H9 (cell line): ENCODE results near the gene ADAM33. TPM values are rescaled to one million over a fixed set of nuclear protein-coding genes. Genes with fewer than 3 reads are reported as not detected.
A peak's percentile ranks its signal among the peaks of the same experiment; 100 is the strongest.

ENCODE experiments used
- DNase-seq: peaks from one replicate; pipeline ENCODE4 v3.0.0-alpha.2; 2017
- H2AFZ ChIP-seq: one replicate; pipeline ENCODE4 v1.6.1; 2013; ENCODE audit warnings: mild to moderate bottlenecking, low read length, control low read depth, moderate library complexity
- H2AK5ac ChIP-seq: 2 replicates; pipeline ENCODE4 v1.6.1; 2013; ENCODE audit warnings: low read length, control low read depth, mixed read lengths; ENCODE audit not compliant: insufficient read length
- H2BK120ac ChIP-seq: one replicate; pipeline ENCODE4 v1.6.1; 2013; ENCODE audit warnings: low read depth, mild to moderate bottlenecking, low read length, control low read depth, inconsistent platforms; ENCODE audit not compliant: poor library complexity, severe bottlenecking
- H2BK12ac ChIP-seq: 2 replicates; pipeline ENCODE4 v1.6.1; 2013; ENCODE audit warnings: low read length, control low read depth, mixed read lengths, low read depth; ENCODE audit not compliant: insufficient read length
- H2BK15ac ChIP-seq: 2 replicates; pipeline ENCODE4 v1.6.1; 2013; ENCODE audit warnings: low read depth, low read length, control low read depth
- H2BK20ac ChIP-seq: one replicate; pipeline ENCODE4 v1.6.1; 2013; ENCODE audit warnings: low read depth, mild to moderate bottlenecking, low read length, control low read depth, inconsistent platforms; ENCODE audit not compliant: poor library complexity, severe bottlenecking
- H2BK5ac ChIP-seq: 2 replicates; pipeline ENCODE4 v1.6.1; 2013; ENCODE audit warnings: low read length, control low read depth, mixed read lengths; ENCODE audit not compliant: insufficient read length
- H3K14ac ChIP-seq: 2 replicates; pipeline ENCODE4 v1.6.1; 2013; ENCODE audit warnings: low read length, control low read depth; ENCODE audit not compliant: insufficient read depth
- H3K18ac ChIP-seq: 2 replicates; pipeline ENCODE4 v1.6.1; 2013; ENCODE audit warnings: low read depth, mild to moderate bottlenecking, mixed read lengths, low read length, control low read depth; ENCODE audit not compliant: insufficient read length
- H3K23ac ChIP-seq: 2 replicates; pipeline ENCODE4 v1.6.1; 2013; ENCODE audit warnings: low read length, control low read depth, mixed read lengths, low read depth; ENCODE audit not compliant: insufficient read length
- H3K23me2 ChIP-seq: 2 replicates; pipeline ENCODE4 v1.6.1; 2013; ENCODE audit warnings: low read depth, mild to moderate bottlenecking, mixed read lengths, low read length, control low read depth; ENCODE audit not compliant: insufficient read length, poor library complexity, severe bottlenecking
- H3K27ac ChIP-seq: 2 replicates; pipeline ENCODE4 v1.5.1; 2013; ENCODE audit warnings: low read length, control low read depth, mixed read lengths, low read depth; ENCODE audit not compliant: insufficient read length
- H3K27me3 ChIP-seq: 2 replicates; pipeline ENCODE4 v1.6.1; 2013; ENCODE audit warnings: low read length, control low read depth, inconsistent platforms; ENCODE audit not compliant: insufficient read depth
- H3K4ac ChIP-seq: 2 replicates; pipeline ENCODE4 v1.6.1; 2013; ENCODE audit warnings: low read depth, mild to moderate bottlenecking, control low read depth, inconsistent platforms, low read length, moderate library complexity
- H3K4me1 ChIP-seq: 2 replicates; pipeline ENCODE4 v1.6.1; 2013; ENCODE audit warnings: low read length, control low read depth, inconsistent platforms; ENCODE audit not compliant: insufficient read depth
- H3K4me2 ChIP-seq: 2 replicates; pipeline ENCODE4 v1.6.1; 2013; ENCODE audit warnings: low read length, control low read depth, mixed read lengths; ENCODE audit not compliant: insufficient read length, insufficient read depth
- H3K56ac ChIP-seq: 2 replicates; pipeline ENCODE4 v1.6.1; 2013; ENCODE audit warnings: low read depth, mild to moderate bottlenecking, mixed read lengths, low read length, control low read depth; ENCODE audit not compliant: insufficient read length
- H3K79me1 ChIP-seq: 2 replicates; pipeline ENCODE4 v1.6.1; 2013; ENCODE audit warnings: low read depth, mild to moderate bottlenecking, moderate library complexity, low read length, control low read depth, inconsistent platforms; ENCODE audit not compliant: insufficient read depth, poor library complexity, severe bottlenecking
- H3K79me2 ChIP-seq: 2 replicates; pipeline ENCODE4 v1.6.1; 2013; ENCODE audit warnings: low read length, control low read depth, inconsistent platforms; ENCODE audit not compliant: insufficient read depth
- H3K9ac ChIP-seq: 2 replicates; pipeline ENCODE4 v1.6.1; 2013; ENCODE audit warnings: low read length, control low read depth, mixed read lengths; ENCODE audit not compliant: insufficient read length; ENCODE audit errors: extremely low read depth
- H3K9me3 ChIP-seq: one replicate; pipeline ENCODE4 v1.6.1; 2013; ENCODE audit warnings: low read depth, low read length, inconsistent platforms; ENCODE audit not compliant: control insufficient read depth
- H3T11ph ChIP-seq: one replicate; pipeline ENCODE4 v1.6.1; 2013; ENCODE audit warnings: mild to moderate bottlenecking, low read length, control low read depth, inconsistent platforms
- H4K20me1 ChIP-seq: one replicate; pipeline ENCODE4 v1.6.1; 2013; ENCODE audit not compliant: control insufficient read depth, insufficient read length, insufficient read depth
- H4K5ac ChIP-seq: 2 replicates; pipeline ENCODE4 v1.6.1; 2013; ENCODE audit warnings: low read depth, mild to moderate bottlenecking, mixed read lengths, low read length, control low read depth; ENCODE audit not compliant: insufficient read length
- H4K8ac ChIP-seq: replicated peaks from 2 replicates; pipeline ENCODE4 v1.6.1; 2013; ENCODE audit warnings: low read length, control low read depth, mixed read lengths, low read depth; ENCODE audit not compliant: insufficient read length
- H4K91ac ChIP-seq: 2 replicates; pipeline ENCODE4 v1.6.1; 2013; ENCODE audit warnings: low read depth, mild to moderate bottlenecking, moderate library complexity, mixed read lengths, low read length, control low read depth; ENCODE audit not compliant: insufficient read length
- H3K27ac Mint-ChIP-seq, 3 experiments: 2 replicates in 2 of 3; 3 replicates in 1 of 3; pipeline ENCODE4 v1.8.0; 2020 to 2021; ENCODE audit warnings: mixed read lengths in 3 of 3, mild to moderate bottlenecking in 1 of 3, moderate library complexity in 1 of 3
- H3K27me3 Mint-ChIP-seq: 2 replicates; pipeline ENCODE4 v1.8.0; 2021; ENCODE audit warnings: low read depth, mild to moderate bottlenecking, moderate library complexity, mixed read lengths
- H3K36me3 Mint-ChIP-seq, 3 experiments: 2 replicates in 2 of 3; 3 replicates in 1 of 3; pipeline ENCODE4 v1.8.0; 2020 to 2021; ENCODE audit warnings: low read depth in 3 of 3, mixed read lengths in 3 of 3; ENCODE audit not compliant: insufficient read depth in 1 of 3
- H3K4me1 Mint-ChIP-seq, 2 experiments: 2 replicates each; pipeline ENCODE4 v1.8.0; 2020; ENCODE audit warnings: mixed read lengths in 2 of 2
- H3K4me3 Mint-ChIP-seq, 2 experiments: 2 replicates in 1 of 2; 3 replicates in 1 of 2; pipeline ENCODE4 v1.8.0; 2020 to 2021; ENCODE audit warnings: mild to moderate bottlenecking in 2 of 2, mixed read lengths in 2 of 2, moderate library complexity in 1 of 2
- H3K9me3 Mint-ChIP-seq, 2 experiments: 2 replicates in 1 of 2; 3 replicates in 1 of 2; pipeline ENCODE4 v1.8.0; 2020; ENCODE audit warnings: mild to moderate bottlenecking in 2 of 2, mixed read lengths in 2 of 2, moderate library complexity in 1 of 2
- CTCF ChIP-seq: fragments of 200-600 bp; sonication (generic); conservative IDR thresholded peaks from 3 replicates; pipeline ENCODE4 v1.8.0; 2021; ENCODE audit warnings: antibody characterized with exemption, mild to moderate bottlenecking
- WGBS: extraction: QIAGEN DNeasy Blood & Tissue Kit; methylation state at CpG from one replicate; pipeline ENCODE4 v1.1.7; 2013; ENCODE audit warnings: missing lambda C conversion rate, low lambda C conversion rate, mixed read lengths; ENCODE audit not compliant: insufficient read length; ENCODE audit errors: extremely low coverage; 5-methylcytosine and 5-hydroxymethylcytosine counted together
- total RNA-seq: library from RNA; stranded (reverse); gene quantifications from 2 replicates; pipeline ENCODE4 v1.2.1, GENCODE V29; 2021

ADAM33 gene
- total RNA-seq, 1 experiment from 2014 or later: 4.0 TPM

- Histone ChIP-seq H3K4me2 (no peak overlapping the region), H3K4me1 (no peaks in the 10 kb centered on the region)
Observed at GRCh38 chr20:3710703-3711483, 29.1 kb upstream of the ADAM33 start.

More at GRCh38 chr20:3710703-3711483, 29.1 kb upstream of the ADAM33 start:
- H3K4me3 Mint-ChIP-seq: no peak overlapping the region
- Histone ChIP-seq H2BK120ac (no peak overlapping the region), H2BK20ac (no peak overlapping the region), H2AFZ (no peak overlapping the region), H2BK15ac (no peak overlapping the region), H3K27ac (no peak overlapping the region), H4K91ac (no peak overlapping the region), H3K18ac (no peak overlapping the region), H4K20me1 (no peaks in the 10 kb centered on the region), H4K8ac (no peak overlapping the region), H3K9ac (no peak overlapping the region), H2AK5ac (no peak overlapping the region), H4K5ac (no peak overlapping the region), H3K23ac (no peak overlapping the region), H3K79me2 (no peaks in the 10 kb centered on the region), H2BK5ac (no peak overlapping the region), H3K23me2 (no peaks in the 10 kb centered on the region), H3K27me3 (no peaks in the 10 kb centered on the region), H3K9me3 (no peaks in the 10 kb centered on the region), H3T11ph (no peak overlapping the region), H3K56ac (no peak overlapping the region), H2BK12ac (no peak overlapping the region), H3K4ac (no peak overlapping the region), H3K14ac (no peak overlapping the region), H3K79me1 (no peaks in the 10 kb centered on the region)
- H3K9me3 Mint-ChIP-seq: no peaks in the 10 kb centered on the region
- DNase-seq: peak; percentile 86
- no peaks in the 10 kb centered on the region for H3K4me1 Mint-ChIP-seq
- no peaks in the 10 kb centered on the region; the same call in none of the 2 replicates for H3K27me3 Mint-ChIP-seq
- TF ChIP-seq CTCF: peak; percentile 99
- no CpG with 5 or more reads among the region's 18 CpGs for WGBS
- H3K36me3 Mint-ChIP-seq: no peaks in the 10 kb centered on the region
- no peak overlapping the region for H3K27ac Mint-ChIP-seq
